ENCODE measurements around the gene INVS.

INVS gene

DNA sequence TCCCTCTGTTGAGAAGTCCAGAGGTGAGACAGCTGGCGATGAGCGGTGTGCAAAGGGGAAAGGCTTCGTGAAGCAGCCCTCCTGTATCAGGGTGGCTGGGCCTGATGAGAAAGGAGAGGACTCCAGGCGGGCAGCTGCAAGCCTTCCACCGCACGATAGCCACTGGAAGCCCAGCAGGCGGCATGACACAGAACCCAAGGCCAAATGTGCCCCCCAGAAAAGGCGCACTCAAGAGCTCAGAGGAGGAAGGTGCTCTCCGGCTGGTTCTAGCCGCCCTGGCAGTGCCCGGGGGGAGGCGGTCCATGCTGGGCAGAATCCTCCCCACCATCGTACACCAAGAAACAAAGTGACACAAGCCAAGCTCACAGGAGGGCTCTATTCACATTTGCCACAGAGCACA, 193.4 kb downstream of the INVS start:
- DNase-seq: no peak
- intact Hi-C loops (cut with DNase I; ENCODE audit: low total_unique reads): no loop called here
- TF ChIP-seq, protein P1, sequence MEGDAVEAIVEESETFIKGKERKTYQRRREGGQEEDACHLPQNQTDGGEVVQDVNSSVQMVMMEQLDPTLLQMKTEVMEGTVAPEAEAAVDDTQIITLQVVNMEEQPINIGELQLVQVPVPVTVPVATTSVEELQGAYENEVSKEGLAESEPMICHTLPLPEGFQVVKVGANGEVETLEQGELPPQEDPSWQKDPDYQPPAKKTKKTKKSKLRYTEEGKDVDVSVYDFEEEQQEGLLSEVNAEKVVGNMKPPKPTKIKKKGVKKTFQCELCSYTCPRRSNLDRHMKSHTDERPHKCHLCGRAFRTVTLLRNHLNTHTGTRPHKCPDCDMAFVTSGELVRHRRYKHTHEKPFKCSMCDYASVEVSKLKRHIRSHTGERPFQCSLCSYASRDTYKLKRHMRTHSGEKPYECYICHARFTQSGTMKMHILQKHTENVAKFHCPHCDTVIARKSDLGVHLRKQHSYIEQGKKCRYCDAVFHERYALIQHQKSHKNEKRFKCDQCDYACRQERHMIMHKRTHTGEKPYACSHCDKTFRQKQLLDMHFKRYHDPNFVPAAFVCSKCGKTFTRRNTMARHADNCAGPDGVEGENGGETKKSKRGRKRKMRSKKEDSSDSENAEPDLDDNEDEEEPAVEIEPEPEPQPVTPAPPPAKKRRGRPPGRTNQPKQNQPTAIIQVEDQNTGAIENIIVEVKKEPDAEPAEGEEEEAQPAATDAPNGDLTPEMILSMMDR (IDR thresholded peaks at IDR 0.05): no peak
- H3K27ac ChIP-seq: no peak overlapping the region
- no peaks in the 10 kb centered on the region for H3K4me1 ChIP-seq
- peaks cover 0 to 3% (median 0%) of the 10 kb centered on the region in 3 donors for H3K9me3 ChIP-seq
- no peaks in the 10 kb centered on the region for H3K27me3 ChIP-seq
- H3K4me3 ChIP-seq: no peak overlapping the region
- peaks cover 53 to 98% (median 64%) of the 10 kb centered on the region in 3 donors for H3K36me3 ChIP-seq

DNA sequence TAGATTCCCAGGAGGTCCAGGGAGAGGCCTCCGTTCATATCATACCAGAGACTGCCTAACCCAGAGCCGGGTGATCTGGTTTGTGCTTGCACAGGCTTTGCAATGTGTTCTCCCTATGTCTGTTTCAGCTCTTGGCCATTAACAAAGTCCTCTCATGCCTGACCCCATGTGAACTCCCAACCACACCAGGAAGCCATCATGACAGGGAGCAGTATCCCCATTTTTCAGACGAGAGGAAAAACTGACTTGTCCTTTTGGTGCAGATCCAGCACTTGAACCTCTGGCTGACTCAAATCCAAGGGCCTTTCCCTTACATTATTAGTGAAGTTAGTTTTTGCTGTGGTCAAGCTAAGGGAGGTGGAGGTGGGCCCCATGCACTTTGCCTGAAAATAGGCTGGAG, 195.3 kb downstream of the INVS start:
- Histone ChIP-seq H3K27me3 (no peaks in the 10 kb centered on the region), H3K4me1 (no peaks in the 10 kb centered on the region), H3K27ac (no peak overlapping the region), H3K4me3 (no peak overlapping the region), H3K9me3 (no peaks in the 10 kb centered on the region), H3K36me3 (peaks cover 39 to 96% (median 59%) of the 10 kb centered on the region in 3 donors)
- intact Hi-C loops (cut with DNase I; ENCODE audit: low total_unique reads): no loop called here
- TF ChIP-seq, protein P1 (IDR thresholded peaks at IDR 0.05): no peak
- DNase-seq: no peak

DNA sequence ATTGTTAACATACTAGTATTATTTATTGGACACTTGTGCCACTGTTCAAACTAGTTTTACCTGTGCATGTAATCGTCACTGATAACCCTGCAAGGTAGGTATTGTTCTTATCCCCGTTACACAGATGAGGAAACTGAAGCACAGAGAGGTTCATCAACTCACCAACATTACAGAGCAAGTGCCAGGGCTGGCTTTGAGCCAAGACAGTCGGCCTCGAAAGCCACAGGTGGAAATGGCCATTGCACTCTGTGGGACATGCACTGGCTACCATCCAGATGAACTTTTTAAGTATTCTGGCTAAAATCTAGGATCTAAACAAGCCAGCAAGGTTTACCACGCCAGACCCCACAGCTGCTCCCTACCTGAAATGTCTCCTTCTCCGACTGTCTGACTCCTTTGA, 195.8 kb downstream of the INVS start:
- no peak overlapping the region for H3K4me3 ChIP-seq
- no peaks in the 10 kb centered on the region for H3K9me3 ChIP-seq
- no peak for DNase-seq
- no peaks in the 10 kb centered on the region for H3K4me1 ChIP-seq
- no peak overlapping the region for H3K27ac ChIP-seq
- peaks cover 39 to 97% (median 59%) of the 10 kb centered on the region in 3 donors for H3K36me3 ChIP-seq
- TF ChIP-seq, protein P1 (IDR thresholded peaks at IDR 0.05): no peak
- no peaks in the 10 kb centered on the region for H3K27me3 ChIP-seq
- intact Hi-C loops (cut with DNase I; ENCODE audit: low total_unique reads): no loop called here

DNA sequence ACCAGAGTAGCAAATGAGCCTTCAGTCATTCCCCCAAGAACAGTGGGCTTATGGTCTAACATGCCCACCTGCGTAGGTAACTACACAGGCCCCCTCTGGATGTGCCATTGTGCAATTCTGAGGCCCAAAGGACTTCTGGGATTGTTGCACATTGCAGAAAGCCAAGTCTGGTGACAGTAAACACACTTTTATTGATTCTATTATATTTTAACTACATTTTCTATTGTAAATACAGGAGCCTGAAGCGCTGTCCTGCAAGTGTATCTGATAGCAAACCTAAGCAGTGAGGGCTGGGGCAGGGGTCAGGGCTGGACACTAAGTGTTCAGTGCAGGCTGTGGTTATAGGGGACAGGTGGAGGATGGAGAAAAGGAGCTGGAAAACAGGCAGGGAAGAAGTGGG, 196.2 kb downstream of the INVS start:
- peaks cover 39 to 95% (median 58%) of the 10 kb centered on the region in 3 donors for H3K36me3 ChIP-seq
- no peaks in the 10 kb centered on the region for H3K9me3 ChIP-seq
- DNase-seq: no peak
- intact Hi-C loops (cut with DNase I; ENCODE audit: low total_unique reads): no loop called here
- H3K4me3 ChIP-seq: no peak overlapping the region
- TF ChIP-seq, protein P1 (IDR thresholded peaks at IDR 0.05): no peak
- no peaks in the 10 kb centered on the region for H3K4me1 ChIP-seq
- no peak overlapping the region for H3K27ac ChIP-seq
- no peaks in the 10 kb centered on the region for H3K27me3 ChIP-seq

DNA sequence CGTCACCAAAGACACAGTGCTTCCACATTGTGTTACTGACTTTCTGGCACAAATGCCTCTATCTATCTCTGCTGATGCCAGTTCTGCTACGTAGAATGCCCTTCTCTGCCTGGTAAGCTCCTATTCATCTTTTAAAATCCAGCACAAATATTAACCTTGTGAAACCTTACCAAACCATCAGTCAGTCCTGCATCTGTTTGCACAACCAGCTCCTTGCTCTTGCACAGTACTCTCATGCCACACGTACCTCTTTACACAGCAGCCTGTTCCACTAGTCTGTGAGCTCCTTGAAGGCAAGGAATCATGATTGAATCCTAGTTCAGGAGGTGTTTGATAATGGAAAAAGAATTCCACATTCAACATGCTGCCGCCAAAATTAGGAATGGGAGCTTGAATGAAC, 197.4 kb downstream of the INVS start:
- Histone ChIP-seq H3K27ac (no peak overlapping the region), H3K4me1 (no peaks in the 10 kb centered on the region), H3K4me3 (no peak overlapping the region), H3K9me3 (no peaks in the 10 kb centered on the region), H3K27me3 (no peaks in the 10 kb centered on the region), H3K36me3 (peaks cover 35 to 92% (median 58%) of the 10 kb centered on the region in 3 donors)
- no peak for DNase-seq
- TF ChIP-seq, protein P1 (IDR thresholded peaks at IDR 0.05): no peak
- intact Hi-C loops (cut with DNase I; ENCODE audit: low total_unique reads): no loop called here

DNA sequence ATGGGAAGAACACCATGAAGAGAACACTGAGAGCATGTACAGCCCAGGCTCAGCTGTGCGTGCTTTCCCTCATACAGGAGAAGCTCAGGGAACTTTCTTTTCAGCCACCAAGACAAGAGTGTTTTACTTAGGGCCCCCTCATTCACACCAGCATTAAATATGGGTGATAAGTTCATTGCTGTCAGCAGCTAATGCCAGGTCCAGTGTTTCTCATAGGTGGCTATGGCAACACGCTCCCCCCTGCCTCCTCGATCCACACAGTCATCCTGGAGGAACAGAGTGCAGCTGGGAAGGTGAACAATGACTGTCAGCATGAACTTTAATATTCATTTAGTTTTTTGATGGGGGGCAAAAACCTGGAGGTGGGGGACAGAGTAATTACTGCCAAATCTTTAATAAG, 199.3 kb downstream of the INVS start:
- Histone ChIP-seq H3K27ac (no peak overlapping the region), H3K9me3 (no peaks in the 10 kb centered on the region), H3K36me3 (peaks cover 25 to 92% (median 59%) of the 10 kb centered on the region in 3 donors), H3K27me3 (no peaks in the 10 kb centered on the region), H3K4me1 (no peaks in the 10 kb centered on the region), H3K4me3 (no peak overlapping the region)
- TF ChIP-seq, protein P1 (IDR thresholded peaks at IDR 0.05): no peak
- DNase-seq: no peak
- intact Hi-C loops (cut with DNase I; ENCODE audit: low total_unique reads): no loop called here

All from tibial artery (tissue), 4 donors.